HG02798 (cell line): Measurements from ENCODE around the gene ABR.
"Not testable (repeated sequence)": the region's sequence is repeated elsewhere in the genome, so short reads cannot be mapped to it uniquely, and the experiment has no call there.

ENCODE experiments used
- ATAC-seq: cut with Tn5 transposase; IDR thresholded peaks from one replicate; pipeline ENCODE4 v1.9.1; 2021; ENCODE audit warnings: mild to moderate bottlenecking; ENCODE audit not compliant: unreplicated experiment, poor library complexity

The ABR gene

GRCh38 chr17:1055231-1055630 lies 124.5 kb downstream of the ABR start:
- no peak for ATAC-seq

- ATAC-seq, result no peak
Observed at GRCh38 chr17:1054656-1055055, 125.1 kb downstream of the ABR start.

- no peak for ATAC-seq
Observed at GRCh38 chr17:1053661-1054360, 126.0 kb downstream of the ABR start.

- ATAC-seq, result no peak
Observed at GRCh38 chr17:1050996-1051925, 128.5 kb downstream of the ABR start.

- ATAC-seq, result no peak
Observed at GRCh38 chr17:1050246-1050995, 129.4 kb downstream of the ABR start.

GRCh38 chr17:1049446-1050225 lies 130.1 kb downstream of the ABR start:
- no peak for ATAC-seq

GRCh38 chr17:1048516-1049115 lies 131.2 kb downstream of the ABR start:
- not testable (repeated sequence) for ATAC-seq

- ATAC-seq, result no peak
Observed at GRCh38 chr17:1047879-1048470, 131.8 kb downstream of the ABR start.

GRCh38 chr17:1047177-1047878 lies 132.5 kb downstream of the ABR start:
- ATAC-seq, result no peak

- ATAC-seq, result no peak
Observed at GRCh38 chr17:1045456-1045855, 134.3 kb downstream of the ABR start.

- not testable (repeated sequence) for ATAC-seq
Observed at GRCh38 chr17:1044387-1045009, 135.3 kb downstream of the ABR start.

GRCh38 chr17:1043601-1044251 lies 136.1 kb downstream of the ABR start:
- ATAC-seq, result no peak

GRCh38 chr17:1042486-1042885 lies 137.3 kb downstream of the ABR start:
- no peak for ATAC-seq

GRCh38 chr17:1041746-1042145 lies 138.0 kb downstream of the ABR start:
- ATAC-seq, result no peak

- no peak for ATAC-seq
Observed at GRCh38 chr17:1040216-1040600, 139.6 kb downstream of the ABR start.

GRCh38 chr17:1039511-1040215 lies 140.1 kb downstream of the ABR start:
- no peak for ATAC-seq

GRCh38 chr17:1039123-1039507 lies 140.7 kb downstream of the ABR start:
- ATAC-seq, result no peak
